22Rv1 (cell line): ENCODE measurements around the gene BSND.

ENCODE experiments used
- H3K27ac ChIP-seq: fragments of 450-650 bp; 2 replicates; pipeline ENCODE4 v1.5.1; 2017
- CTCF ChIP-seq: fragments of 450-650 bp; IDR thresholded peaks from 2 replicates; pipeline ENCODE4 v1.5.1; 2017; ENCODE audit warnings: mild to moderate bottlenecking
- ZFX ChIP-seq: fragments of 450-650 bp; IDR thresholded peaks from 2 replicates; pipeline ENCODE4 v1.6.1; 2017; ENCODE audit warnings: antibody characterized with exemption, borderline replicate concordance

The BSND gene

GRCh38 chr1:55000110-55001085, 1.7 kb downstream of the BSND start:
- TF ChIP-seq CTCF (no peak), ZFX (no peak)
- no peak overlapping the region for H3K27ac ChIP-seq

DNA sequence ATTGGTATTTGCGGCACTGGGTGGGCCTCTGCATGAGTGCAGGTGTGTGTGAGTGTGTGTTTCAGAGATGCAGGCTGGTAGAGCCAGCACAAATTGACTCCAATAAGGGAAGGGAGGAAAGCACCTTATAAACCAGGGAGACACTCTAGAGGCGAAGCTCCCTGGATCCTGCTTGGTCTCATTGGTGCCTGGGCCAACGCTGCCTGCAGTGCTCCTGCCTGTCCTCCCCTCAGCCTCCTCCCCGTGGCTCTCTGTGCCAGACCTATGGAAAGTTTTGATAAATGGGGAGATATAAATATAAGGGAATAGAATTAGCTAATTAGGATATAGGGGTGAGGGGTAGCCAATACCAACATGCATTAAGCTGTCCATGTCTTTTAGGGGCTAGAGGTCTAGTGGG, 2.6 kb downstream of the BSND start:
- TF ChIP-seq CTCF (no peak), ZFX (no peak)
- H3K27ac ChIP-seq: no peak overlapping the region

- TF ChIP-seq CTCF (no peak), ZFX (no peak)
- H3K27ac ChIP-seq: no peak overlapping the region
Observed at GRCh38 chr1:55002686-55003085, 4.0 kb downstream of the BSND start.

DNA sequence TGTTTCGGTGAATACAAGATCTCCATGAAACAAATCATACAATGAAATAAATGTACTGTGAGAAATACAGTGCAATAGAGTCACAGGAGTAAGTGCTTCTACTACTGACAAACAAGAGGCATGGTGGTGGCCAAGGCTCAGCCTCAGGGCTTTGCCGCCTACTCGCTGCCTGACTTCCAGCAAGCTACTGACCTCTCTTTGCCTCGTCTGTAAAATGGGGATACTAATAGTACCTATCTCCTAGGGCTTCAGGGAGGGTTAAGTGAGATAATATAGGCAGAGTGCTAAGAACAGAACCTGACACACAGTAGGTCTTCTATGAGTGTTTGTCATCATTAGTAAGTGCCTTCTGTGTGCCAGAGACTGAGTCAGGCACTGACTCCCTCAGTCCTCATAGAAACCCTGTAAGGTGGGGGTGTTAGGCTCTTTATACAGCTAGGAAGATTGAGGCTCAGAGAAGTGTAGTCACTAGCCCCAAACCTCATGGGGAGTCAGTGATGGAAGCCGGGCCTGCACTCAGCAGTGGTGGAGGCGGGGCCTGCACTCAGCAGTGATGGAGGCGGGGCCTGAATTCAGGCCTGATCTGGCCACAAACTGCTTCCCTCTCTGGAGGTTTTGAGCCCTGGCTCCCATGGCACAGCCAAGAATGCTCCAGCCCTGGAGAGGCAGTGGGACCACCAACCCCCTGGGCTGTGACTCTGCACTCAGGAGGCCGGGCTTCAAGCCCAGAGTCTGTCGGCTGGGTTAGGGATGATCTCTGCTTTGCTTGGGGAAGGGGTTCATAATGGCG, 6.8 kb downstream of the BSND start:
- TF ChIP-seq CTCF (no peak), ZFX (no peak)
- no peak overlapping the region for H3K27ac ChIP-seq

DNA sequence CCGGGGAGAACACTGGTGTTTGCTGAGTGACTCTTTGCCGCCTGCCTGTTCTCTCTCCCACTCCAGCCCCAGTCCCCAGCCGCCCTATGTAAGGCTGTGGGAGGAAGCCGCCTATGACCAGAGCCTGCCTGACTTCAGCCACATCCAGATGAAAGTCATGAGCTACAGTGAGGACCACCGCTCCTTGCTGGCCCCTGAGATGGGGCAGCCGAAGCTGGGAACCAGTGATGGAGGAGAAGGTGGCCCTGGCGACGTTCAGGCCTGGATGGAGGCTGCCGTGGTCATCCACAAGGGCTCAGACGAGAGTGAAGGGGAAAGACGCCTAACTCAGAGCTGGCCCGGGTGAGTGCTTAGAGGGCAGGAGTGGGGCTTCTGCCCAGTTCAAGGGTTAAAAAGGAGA, 8.2 kb downstream of the BSND start:
- TF ChIP-seq CTCF: no peak
- TF ChIP-seq ZFX: no peak
- no peak overlapping the region for H3K27ac ChIP-seq

DNA sequence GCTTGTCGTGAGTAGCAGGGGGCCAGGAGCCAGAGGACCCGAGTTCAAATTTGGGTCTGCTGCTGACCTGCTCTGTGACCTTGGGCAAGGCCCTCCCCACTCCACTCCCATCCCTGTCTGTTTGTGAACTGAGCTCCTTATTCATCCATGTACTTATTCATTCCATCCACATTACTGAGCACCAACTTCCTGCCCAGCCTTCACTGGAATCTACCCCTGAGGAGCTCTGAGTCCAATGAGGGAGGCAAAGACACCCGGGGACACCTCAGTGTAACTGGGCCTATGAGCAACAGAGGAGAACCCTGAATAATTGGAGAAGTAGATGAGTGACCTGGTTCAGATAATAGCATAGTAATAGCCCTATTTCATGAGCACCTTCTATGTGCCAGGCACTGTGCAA, 8.9 kb downstream of the BSND start:
- TF ChIP-seq ZFX (no peak), CTCF (no peak)
- no peak overlapping the region for H3K27ac ChIP-seq
